ENCODE results near the gene RRAS2. TPM values are rescaled to one million over a fixed set of nuclear protein-coding genes. Genes with fewer than 3 reads are reported as not detected.
"Not testable (repeated sequence)": the region's sequence is repeated elsewhere in the genome, so short reads cannot be mapped to it uniquely, and the experiment has no call there.

The RRAS2 gene
- total and polyA plus RNA-seq, 12 donors, result 9.2 to 59.3 (median 26.6) TPM

- Histone ChIP-seq H3K4me1 (replicated peaks in 1 of 2) (peaks cover 5 to 9% of the 10 kb centered on the region in 2 donors), H3K4me3 (no peak overlapping the region), H3K9me3 (replicated peaks in 1 of 3) (no peaks in the 10 kb centered on the region), H3K27me3 (no peaks in the 10 kb centered on the region), H3K27ac (no peak overlapping the region), H3K36me3 (replicated peaks in 1 of 2) (no peaks in the 10 kb centered on the region)
- WGBS, 4 donors, result 91 to 97% (median 96%) methylated on average over 17 of the region's 17 CpGs
- no peak for DNase-seq
- intact Hi-C loops (cut with DNase I), result no loop called here
- TF ChIP-seq POLR2A (IDR thresholded peaks at IDR 0.05) (no peak), CTCF (IDR thresholded peaks at IDR 0.05) (no peak)
These were observed 2.0 kb upstream of the RRAS2 start for GRCh38 chr11:14360976-14361375.

- no peaks in the 10 kb centered on the region for H3K27me3 ChIP-seq
- intact Hi-C loops (cut with DNase I), result loop anchor here in 1 of 2 donors (10.0 kb wide), 1 partner anchor 55 kb away; no protein-coding TSS in a partner anchor
- no peaks in the 10 kb centered on the region for H3K9me3 ChIP-seq (replicated peaks in 1 of 3)
- WGBS, 4 donors, result 71 to 73% (median 72%) methylated on average over 5 of the region's 5 CpGs
- no peak overlapping the region for H3K27ac ChIP-seq
- peaks cover 5 to 9% of the 10 kb centered on the region in 2 donors for H3K4me1 ChIP-seq (replicated peaks in 1 of 2)
- peak overlapping the region in 1 of 4 donors; percentile 96 for H3K4me3 ChIP-seq
- H3K36me3 ChIP-seq (replicated peaks in 1 of 2), result no peaks in the 10 kb centered on the region
- DNase-seq, result no peak
- TF ChIP-seq CTCF (IDR thresholded peaks at IDR 0.05), result no peak
- no peak for TF ChIP-seq POLR2A (IDR thresholded peaks at IDR 0.05)
These were observed 583 bp upstream of the RRAS2 start for GRCh38 chr11:14359501-14360031.

GRCh38 chr11:14357881-14358728 is 878 bp downstream of the RRAS2 start:
- peak; percentile 33 to 61 (median 51) for DNase-seq
- Histone ChIP-seq H3K27me3 (no peaks in the 10 kb centered on the region), H3K4me1 (replicated peaks in 1 of 2) (peaks cover 5 to 9% of the 10 kb centered on the region in 2 donors), H3K9me3 (replicated peaks in 1 of 3) (no peaks in the 10 kb centered on the region), H3K36me3 (replicated peaks in 1 of 2) (no peaks in the 10 kb centered on the region), H3K4me3 (peak overlapping the region; percentile 36 to 96 (median 54)), H3K27ac (peak overlapping the region in 4 of 5 donors; percentile 59 to 90 (median 62))
- WGBS, 4 donors, result 0 to 1% (median 0%) methylated on average over 13 to 73 of the region's 73 CpGs
- TF ChIP-seq POLR2A (IDR thresholded peaks at IDR 0.05) (no peak), CTCF (IDR thresholded peaks at IDR 0.05) (no peak)
- intact Hi-C loops (cut with DNase I), result loop anchor here in 1 of 2 donors (10.0 kb wide), 1 partner anchor 53 kb away; no protein-coding TSS in a partner anchor

- intact Hi-C loops (cut with DNase I), result loop anchor here in 1 of 2 donors (10.0 kb wide), 1 partner anchor 52 kb away; no protein-coding TSS in a partner anchor
- WGBS, 4 donors, result 96 to 99% (median 97%) methylated on average over 2 of the region's 2 CpGs
- H3K27me3 ChIP-seq, result no peaks in the 10 kb centered on the region
- no peaks in the 10 kb centered on the region for H3K36me3 ChIP-seq (replicated peaks in 1 of 2)
- no peak for TF ChIP-seq CTCF (IDR thresholded peaks at IDR 0.05)
- no peak for TF ChIP-seq POLR2A (IDR thresholded peaks at IDR 0.05)
- H3K4me3 ChIP-seq, result no peak overlapping the region
- H3K27ac ChIP-seq, result no peak overlapping the region
- no peaks in the 10 kb centered on the region for H3K9me3 ChIP-seq (replicated peaks in 1 of 3)
- DNase-seq, result no peak
- peaks cover 9 to 10% of the 10 kb centered on the region in 2 donors for H3K4me1 ChIP-seq (replicated peaks in 1 of 2)
These were observed 2.6 kb downstream of the RRAS2 start for GRCh38 chr11:14356342-14356741.

- not testable (repeated sequence) for H3K36me3 ChIP-seq (replicated peaks in 1 of 2); H3K27ac ChIP-seq; H3K9me3 ChIP-seq (replicated peaks in 1 of 3); H3K4me3 ChIP-seq; H3K27me3 ChIP-seq; DNase-seq
- intact Hi-C loops (cut with DNase I), result loop anchor here in 1 of 2 donors (10.0 kb wide), 1 partner anchor 50 kb away; no protein-coding TSS in a partner anchor
- peaks cover 9 to 10% of the 10 kb centered on the region in 2 donors for H3K4me1 ChIP-seq (replicated peaks in 1 of 2)
- WGBS, 4 donors, result 95 to 100% (median 96%) methylated on average over 7 of the region's 7 CpGs
These were observed 4.4 kb downstream of the RRAS2 start for GRCh38 chr11:14354604-14355003.

Data from adrenal gland (tissue), 12 donors.